GM12891 (cell line): ENCODE data around the gene IL4R.

Experiments
- POLR2A ChIP-seq: IDR thresholded peaks from 2 replicates; pipeline ENCODE4 v1.6.1; 2011; ENCODE audit warnings: low read depth, low read length, control low read depth
- POLR2AphosphoS5 ChIP-seq: IDR thresholded peaks from 2 replicates; pipeline ENCODE4 v1.6.1; 2011; ENCODE audit warnings: low read depth, low read length, control low read depth

DNA sequence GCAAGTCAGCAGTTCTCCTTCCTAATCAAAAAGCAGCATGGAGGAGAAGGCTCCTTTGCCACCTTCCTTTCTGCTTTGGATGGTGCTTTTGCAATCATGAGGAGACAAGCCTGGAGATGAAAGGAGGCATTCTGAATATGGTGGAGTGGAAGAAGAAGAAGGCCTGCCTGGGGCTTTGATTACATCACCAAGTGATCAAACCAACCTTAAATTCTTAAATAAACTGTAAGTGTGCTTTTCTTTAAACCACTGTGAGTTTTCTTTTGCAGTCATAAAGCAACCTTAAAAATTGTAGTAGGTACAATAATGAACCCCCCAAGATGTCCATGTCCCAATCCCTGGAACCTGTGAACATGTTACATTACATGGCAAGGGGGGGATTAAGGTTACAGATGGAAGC lies 56.5 kb downstream of the IL4R start:
- TF ChIP-seq POLR2AphosphoS5 (no peak), POLR2A (no peak)
